K562 (cell line): ENCODE measurements around the gene TSPAN11. TPM values are rescaled to one million over a fixed set of nuclear protein-coding genes. Genes with fewer than 3 reads are reported as not detected.

Experiments
- ATAC-seq: fragments of 200-7000 bp; cut with Tn5 transposase; 3 replicates; pipeline ENCODE4 v1.9.1; 2020; ENCODE audit warnings: moderate library complexity
- BruUV-seq: library from RNA; stranded (reverse); fragments of 400-500 nt; replicated peaks from 2 replicates; lab custom pipeline; 2021; lab: Mats Ljungman, UMichigan
- CTCF ChIA-PET: fragments of 300-600 bp; formaldehyde crosslinking; extraction: SDS; loops from one replicate; lab custom pipeline; 2021; ENCODE audit warnings: low intra/inter-chr PET ratio; lab: Yijun Ruan, JAX
- POLR2A ChIA-PET: fragments of 300-600, 350-650 bp; sonication (Branson Sonifier 250); formaldehyde crosslinking; extraction: SDS; loops from one replicate; lab custom pipeline; 2021; ENCODE audit warnings: antibody characterized with exemption, inconsistent platforms; lab: Yijun Ruan, JAX
- DNase-seq, 4 experiments: peaks; one replicate each; pipeline versions ENCODE4 v3.0.0 to v3.0.0-alpha.2; 2011 to 2018; ENCODE audit warnings: low spot score in 3 of 4, mixed read lengths in 3 of 4; ENCODE audit errors: extremely low read depth in 1 of 4
- FAIRE-seq: peaks from 2 replicates; lab custom pipeline; 2011; peaks lifted over from hg19 to GRCh38; lab: Jason Lieb, UNC
- H2AFZ ChIP-seq: 2 replicates; pipeline ENCODE4 v1.6.0; 2011; ENCODE audit warnings: low read depth, low read length, control low read depth, inconsistent platforms
- H3K27ac ChIP-seq: fragments of 200-600 bp; 3 replicates; pipeline ENCODE4 v1.8.0; 2011; ENCODE audit warnings: low read depth, mild to moderate bottlenecking, control low read depth, inconsistent platforms, low read length, moderate library complexity, mixed read lengths; ENCODE audit errors: extremely low read depth
- H3K27me3 ChIP-seq, 2 experiments: fragments of 300-600 bp in 1 of 2; 2 replicates in 1 of 2; 3 replicates in 1 of 2; pipeline versions ENCODE4 v1.6.0 to v1.8.0; 2011; ENCODE audit warnings: inconsistent platforms in 2 of 2, low read length in 2 of 2, mild to moderate bottlenecking in 1 of 2, mixed read lengths in 1 of 2, moderate library complexity in 1 of 2; ENCODE audit not compliant: control insufficient read depth in 2 of 2, insufficient read depth in 2 of 2
- H3K36me3 ChIP-seq: fragments of 300-600 bp; 3 replicates; pipeline ENCODE4 v1.8.0; 2011; ENCODE audit warnings: mild to moderate bottlenecking, low read length, inconsistent platforms; ENCODE audit not compliant: control insufficient read depth, insufficient read depth
- H3K4me1 ChIP-seq, 2 experiments: fragments of 200-600 bp in 1 of 2; replicated peaks in 1 of 2; 2 replicates in 1 of 2; 3 replicates in 1 of 2; pipeline versions ENCODE4 v1.5.1 to v1.8.0; 2011; ENCODE audit warnings: inconsistent platforms in 2 of 2, low read length in 2 of 2, mild to moderate bottlenecking in 1 of 2, mixed read lengths in 1 of 2, moderate library complexity in 1 of 2; ENCODE audit not compliant: control insufficient read depth in 2 of 2, insufficient read depth in 2 of 2
- H3K4me2 ChIP-seq: 2 replicates; pipeline ENCODE4 v1.6.1; 2011; ENCODE audit warnings: low read length, control low read depth, inconsistent platforms, mixed read lengths; ENCODE audit not compliant: insufficient read depth
- H3K4me3 ChIP-seq: fragments of 200-600 bp; sonication (generic), shearing (Covaris generic); 2 replicates; pipeline ENCODE4 v1.5.1; 2016; ENCODE audit warnings: control low read depth, inconsistent platforms
- H3K79me2 ChIP-seq: fragments of 200-600 bp; 3 replicates; pipeline ENCODE4 v1.8.0; 2011; ENCODE audit warnings: low read length, inconsistent platforms; ENCODE audit not compliant: control insufficient read depth, insufficient read depth
- H3K9ac ChIP-seq, 2 experiments: 2 replicates each; pipeline versions ENCODE4 v1.6.0 to v1.6.1; 2011; ENCODE audit warnings: low read depth in 2 of 2, low read length in 2 of 2, control low read depth in 1 of 2, inconsistent platforms in 1 of 2, mild to moderate bottlenecking in 1 of 2, mixed read lengths in 1 of 2; ENCODE audit not compliant: insufficient read depth in 1 of 2
- H3K9me1 ChIP-seq: one replicate; pipeline ENCODE4 v1.6.0; 2011; ENCODE audit warnings: inconsistent platforms, mild to moderate bottlenecking, low read length, moderate library complexity; ENCODE audit not compliant: control insufficient read depth, insufficient read depth
- H3K9me3 ChIP-seq: replicated peaks from 2 replicates; pipeline ENCODE4 v1.5.1; 2011; ENCODE audit warnings: low read depth, low read length, inconsistent platforms; ENCODE audit not compliant: control insufficient read depth, insufficient read depth
- H4K20me1 ChIP-seq: replicated peaks from 2 replicates; pipeline ENCODE4 v1.6.1; 2011; ENCODE audit warnings: low read length, inconsistent platforms, mixed read lengths; ENCODE audit not compliant: control insufficient read depth, insufficient read depth
- BCL6 ChIP-seq: fragments of 250-450 bp; sonication (Bioruptor Pico); IDR thresholded peaks from 2 replicates; pipeline ENCODE4 v1.4.0; 2020
- BMI1 ChIP-seq: fragments of 150-350 bp; IDR thresholded peaks from 2 replicates; pipeline ENCODE4 v1.6.1; 2014; ENCODE audit warnings: low read length
- CAMTA2 ChIP-seq: fragments of 250-450 bp; sonication (Bioruptor Pico); conservative IDR thresholded peaks from 2 replicates; pipeline ENCODE4 v1.5.1; 2022
- FIP1L1 ChIP-seq: fragments of 200-400 bp; formaldehyde crosslinking; IDR thresholded peaks from 2 replicates; pipeline ENCODE4 v1.6.1; 2018; ENCODE audit warnings: mild to moderate bottlenecking, low read depth, low read length; ENCODE audit not compliant: poor library complexity, severe bottlenecking
- KAT8 ChIP-seq: fragments of 450-650 bp; IDR thresholded peaks from 2 replicates; pipeline ENCODE4 v1.6.1; 2016; ENCODE audit warnings: low read depth, mild to moderate bottlenecking
- KLF13 ChIP-seq: fragments of 450-650 bp; IDR thresholded peaks from 2 replicates; pipeline ENCODE4 v1.6.1; 2016; ENCODE audit warnings: missing genetic modification characterization, low read depth, mild to moderate bottlenecking, missing compliant biosample characterization, moderate library complexity, borderline replicate concordance
- MCM7 ChIP-seq, 2 experiments: fragments of 450-650 bp; IDR thresholded peaks; 2 replicates each; pipeline ENCODE4 v1.6.1; 2016 to 2018
- MXI1 ChIP-seq: IDR thresholded peaks from 2 replicates; pipeline ENCODE4 v1.6.1; 2011; ENCODE audit warnings: low read depth, mild to moderate bottlenecking, improper control_type of control experiment, low read length
- TRIM24 ChIP-seq, 2 experiments: fragments of 450-650 bp; IDR thresholded peaks; 2 replicates each; pipeline ENCODE4 v1.6.1; 2016
- ZFP30 ChIP-seq: fragments of 250-450 bp; sonication (Bioruptor Pico); IDR thresholded peaks from 2 replicates; pipeline ENCODE4 v1.8.0; 2022; ENCODE audit warnings: moderate library complexity, mild to moderate bottlenecking, inconsistent platforms, borderline replicate concordance
- ZNF263 ChIP-seq: sonication (generic); formaldehyde crosslinking; IDR thresholded peaks from 2 replicates; pipeline ENCODE4 v1.8.0; 2022; ENCODE audit warnings: mild to moderate bottlenecking, missing genetic modification reagents, borderline replicate concordance
- ZNF3 ChIP-seq: fragments of 250-450 bp; sonication (Bioruptor Pico); IDR thresholded peaks from 2 replicates; pipeline ENCODE4 v1.5.0; 2021; ENCODE audit warnings: mild to moderate bottlenecking, moderate library complexity
- ZNF354B ChIP-seq: fragments of 250-450 bp; sonication (Bioruptor Pico); IDR thresholded peaks from 2 replicates; pipeline ENCODE4 v1.4.0; 2020
- ZNF507 ChIP-seq: conservative IDR thresholded peaks from 2 replicates; pipeline ENCODE4 v1.6.1; 2017; ENCODE audit warnings: missing genetic modification characterization, missing compliant biosample characterization
- ZNF830 ChIP-seq: fragments of 250-450 bp; sonication (Bioruptor Pico); IDR thresholded peaks from 2 replicates; pipeline ENCODE4 v1.5.0; 2021; ENCODE audit warnings: mild to moderate bottlenecking
- WGBS: fragments of 100-300 bp; shearing (Covaris generic); methylation state at CpG from one replicate; pipeline ENCODE4 v1.1.6; 2016; ENCODE audit warnings: low coverage, mixed read lengths; ENCODE audit not compliant: insufficient coverage; ENCODE audit errors: missing lambda C conversion rate; 5-methylcytosine and 5-hydroxymethylcytosine counted together
- in situ Hi-C: fragments of 300-500 bp; cut with MboI; formaldehyde crosslinking; loops from 4 replicates; pipeline ENCODE4 v1.15.0; 2018; ENCODE audit warnings: inconsistent platforms, mixed read lengths
- intact Hi-C: fragments of 100-400 bp; cut with micrococcal nuclease; formaldehyde crosslinking; loops from 2 replicates; pipeline ENCODE4 v1.14.2; 2022
- polyA plus RNA-seq, 8 experiments: library from polyadenylated mRNA; depleted of rRNA in 4 of 8; stranded (reverse) in 5 of 8; unstranded in 3 of 8; fragments of >200 nt; fragmentation: Nextera tagmentation in 2 of 8; fragmentation: Illumina TruSeq in 1 of 8; extraction: Ambion mirVana in 2 of 8; extraction: Trizol in 1 of 8; gene quantifications; 2 replicates each; pipeline versions ENCODE4 v1.2.1 to v1.2.3, GENCODE V29; 2011 to 2014; ENCODE audit warnings: inconsistent platforms in 1 of 8, missing spikeins in 1 of 8
- total RNA-seq, 7 experiments: library from RNA; depleted of rRNA in 6 of 7; stranded (reverse); fragments of >200 nt in 6 of 7; fragmentation: Illumina TruSeq in 2 of 7; extraction: Trizol in 2 of 7; gene quantifications; 2 replicates each; pipeline versions ENCODE4 v1.2.1 to v1.2.3, GENCODE V29; 2011 to 2021; ENCODE audit warnings: low replicate concordance in 1 of 7
- TF ChIP-seq, protein P1 (sequence below): fragments of 250-450 bp; sonication (Bioruptor Pico); IDR thresholded peaks from 2 replicates; pipeline ENCODE4 v1.5.0; 2021; ENCODE audit warnings: mild to moderate bottlenecking, borderline replicate concordance
- TF ChIP-seq, protein P2 (sequence below): fragments of 150-350 bp; IDR thresholded peaks from 2 replicates; pipeline ENCODE4 v1.6.1; 2014; ENCODE audit warnings: low read depth, mild to moderate bottlenecking, low read length, borderline replicate concordance

The TSPAN11 gene
- total and polyA plus RNA-seq, 9 of the 15 experiments (the other 6 are each of a cell fraction or from before 2014, with no cell fraction given) = not detected

DNA sequence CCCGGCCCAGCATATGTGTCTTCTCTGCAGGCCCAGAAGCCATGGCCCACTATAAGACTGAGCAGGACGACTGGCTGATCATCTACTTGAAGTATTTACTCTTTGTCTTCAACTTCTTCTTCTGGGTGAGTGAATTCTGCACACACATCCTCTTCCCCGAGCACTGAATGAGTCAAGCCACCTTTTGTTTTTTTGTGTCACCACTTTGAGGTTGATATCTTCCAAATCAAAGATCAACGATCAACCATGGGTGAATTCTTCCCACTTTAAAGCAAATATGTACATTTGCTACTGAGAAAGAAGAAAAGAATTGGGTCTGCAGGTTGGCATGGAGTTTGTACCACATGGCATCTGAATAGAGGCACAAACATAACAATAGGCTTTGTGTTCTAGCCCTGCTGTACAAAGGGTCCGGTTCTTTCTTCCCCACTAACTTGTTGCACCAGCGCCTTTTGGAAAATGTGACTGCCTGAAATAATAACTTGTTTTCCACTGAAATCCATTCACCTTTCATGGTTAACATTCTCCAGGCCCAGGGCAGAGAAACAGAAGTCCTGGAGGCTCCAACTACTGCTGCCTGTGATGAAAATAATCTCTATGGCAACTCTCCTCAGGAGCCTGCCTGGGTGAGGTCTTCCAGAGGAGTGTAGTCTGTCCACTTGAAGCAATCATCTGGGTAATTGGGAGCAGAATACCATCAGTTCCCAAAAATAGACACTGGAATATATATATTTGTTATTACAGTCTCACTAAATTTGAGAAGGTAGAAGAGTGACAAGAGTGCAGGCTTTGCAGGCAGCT lies 27.6 kb downstream of the TSPAN11 start:
- H3K27me3 ChIP-seq = peaks cover 2 to 10% of the 10 kb centered on the region in 2 experiments; a peak in 2 of 5 replicates
- H3K36me3 ChIP-seq = no peaks in the 10 kb centered on the region
- intact Hi-C loops (no loop called here), in situ Hi-C loops (no loop called here)
- no peak overlapping the region for H3K4me3 ChIP-seq
- H2AFZ ChIP-seq = no peak overlapping the region
- no peaks in the 10 kb centered on the region for H3K9me1 ChIP-seq
- BruUV-seq = no TSS peak
- ATAC-seq = no peak
- no peak for FAIRE-seq
- H3K4me1 ChIP-seq = no peaks in the 10 kb centered on the region
- 3% methylated on average over 6 of the region's 6 CpGs for WGBS
- no peaks in the 10 kb centered on the region for H3K79me2 ChIP-seq
- no peaks in the 10 kb centered on the region for H3K9me3 ChIP-seq
- CTCF ChIA-PET = no interaction called here
- POLR2A ChIA-PET = no interaction called here
- no peaks in the 10 kb centered on the region for H4K20me1 ChIP-seq
- H3K27ac ChIP-seq = no peak overlapping the region
- no peak overlapping the region for H3K9ac ChIP-seq
- no peak for DNase-seq
- no peak overlapping the region for H3K4me2 ChIP-seq
- TF ChIP-seq, protein P1, sequence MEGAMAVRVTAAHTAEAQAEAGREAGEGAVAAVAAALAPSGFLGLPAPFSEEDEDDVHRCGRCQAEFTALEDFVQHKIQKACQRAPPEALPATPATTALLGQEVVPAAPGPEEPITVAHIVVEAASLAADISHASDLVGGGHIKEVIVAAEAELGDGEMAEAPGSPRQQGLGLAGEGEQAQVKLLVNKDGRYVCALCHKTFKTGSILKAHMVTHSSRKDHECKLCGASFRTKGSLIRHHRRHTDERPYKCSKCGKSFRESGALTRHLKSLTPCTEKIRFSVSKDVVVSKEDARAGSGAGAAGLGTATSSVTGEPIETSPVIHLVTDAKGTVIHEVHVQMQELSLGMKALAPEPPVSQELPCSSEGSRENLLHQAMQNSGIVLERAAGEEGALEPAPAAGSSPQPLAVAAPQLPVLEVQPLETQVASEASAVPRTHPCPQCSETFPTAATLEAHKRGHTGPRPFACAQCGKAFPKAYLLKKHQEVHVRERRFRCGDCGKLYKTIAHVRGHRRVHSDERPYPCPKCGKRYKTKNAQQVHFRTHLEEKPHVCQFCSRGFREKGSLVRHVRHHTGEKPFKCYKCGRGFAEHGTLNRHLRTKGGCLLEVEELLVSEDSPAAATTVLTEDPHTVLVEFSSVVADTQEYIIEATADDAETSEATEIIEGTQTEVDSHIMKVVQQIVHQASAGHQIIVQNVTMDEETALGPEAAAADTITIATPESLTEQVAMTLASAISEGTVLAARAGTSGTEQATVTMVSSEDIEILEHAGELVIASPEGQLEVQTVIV = no peak
- TF ChIP-seq CAMTA2 (CRISPR knock-in tag) = no peak
- no peak for TF ChIP-seq ZNF263
- TF ChIP-seq KLF13 (tag) = no peak
- TF ChIP-seq, protein P2, sequence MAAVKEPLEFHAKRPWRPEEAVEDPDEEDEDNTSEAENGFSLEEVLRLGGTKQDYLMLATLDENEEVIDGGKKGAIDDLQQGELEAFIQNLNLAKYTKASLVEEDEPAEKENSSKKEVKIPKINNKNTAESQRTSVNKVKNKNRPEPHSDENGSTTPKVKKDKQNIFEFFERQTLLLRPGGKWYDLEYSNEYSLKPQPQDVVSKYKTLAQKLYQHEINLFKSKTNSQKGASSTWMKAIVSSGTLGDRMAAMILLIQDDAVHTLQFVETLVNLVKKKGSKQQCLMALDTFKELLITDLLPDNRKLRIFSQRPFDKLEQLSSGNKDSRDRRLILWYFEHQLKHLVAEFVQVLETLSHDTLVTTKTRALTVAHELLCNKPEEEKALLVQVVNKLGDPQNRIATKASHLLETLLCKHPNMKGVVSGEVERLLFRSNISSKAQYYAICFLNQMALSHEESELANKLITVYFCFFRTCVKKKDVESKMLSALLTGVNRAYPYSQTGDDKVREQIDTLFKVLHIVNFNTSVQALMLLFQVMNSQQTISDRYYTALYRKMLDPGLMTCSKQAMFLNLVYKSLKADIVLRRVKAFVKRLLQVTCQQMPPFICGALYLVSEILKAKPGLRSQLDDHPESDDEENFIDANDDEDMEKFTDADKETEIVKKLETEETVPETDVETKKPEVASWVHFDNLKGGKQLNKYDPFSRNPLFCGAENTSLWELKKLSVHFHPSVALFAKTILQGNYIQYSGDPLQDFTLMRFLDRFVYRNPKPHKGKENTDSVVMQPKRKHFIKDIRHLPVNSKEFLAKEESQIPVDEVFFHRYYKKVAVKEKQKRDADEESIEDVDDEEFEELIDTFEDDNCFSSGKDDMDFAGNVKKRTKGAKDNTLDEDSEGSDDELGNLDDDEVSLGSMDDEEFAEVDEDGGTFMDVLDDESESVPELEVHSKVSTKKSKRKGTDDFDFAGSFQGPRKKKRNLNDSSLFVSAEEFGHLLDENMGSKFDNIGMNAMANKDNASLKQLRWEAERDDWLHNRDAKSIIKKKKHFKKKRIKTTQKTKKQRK = no peak
- TF ChIP-seq BMI1 = no peak
- TF ChIP-seq ZNF830 (CRISPR knock-in tag) = no peak
- no peak for TF ChIP-seq ZFP30 (CRISPR knock-in tag)
- no peak for TF ChIP-seq ZNF3 (CRISPR knock-in tag)
- no peak for TF ChIP-seq MXI1
- no peak for TF ChIP-seq ZNF507 (tag)
- no peak for TF ChIP-seq KAT8
- TF ChIP-seq TRIM24 (IDR thresholded peaks at IDR 0.05) = no peak
- TF ChIP-seq FIP1L1 = no peak
- no peak for TF ChIP-seq ZNF354B
- TF ChIP-seq MCM7 (IDR thresholded peaks at IDR 0.05) = no peak
- TF ChIP-seq BCL6 = no peak
